HuH-7.5 (cell line): ENCODE results near the gene HCFC1.
A peak's percentile ranks its signal among the peaks of the same experiment; 100 is the strongest.

Experiments
- DNase-seq: peaks from one replicate; pipeline ENCODE4 v3.0.0; 2011; ENCODE audit warnings: low spot score

The HCFC1 gene

GRCh38 chrX:153938226-153938786, 33.3 kb downstream of the HCFC1 start:
- no peak for DNase-seq

- no peak for DNase-seq
These were observed 34.6 kb downstream of the HCFC1 start for GRCh38 chrX:153937056-153937455.

GRCh38 chrX:153935326-153935851, 36.2 kb downstream of the HCFC1 start:
- peak; percentile 52 for DNase-seq

- peak; percentile 82 for DNase-seq
These were observed 36.8 kb downstream of the HCFC1 start, which contains the start of gene NAA10 for GRCh38 chrX:153934762-153935325. Gene NAA10, minus strand, starts transcription at chrX:153935037. Its CDS starts 133 bp downstream, at chrX:153934904.

GRCh38 chrX:153934148-153934761, 37.4 kb downstream of the HCFC1 start:
- DNase-seq, result no peak

- no peak for DNase-seq
These were observed 37.9 kb downstream of the HCFC1 start for GRCh38 chrX:153933748-153934147.

GRCh38 chrX:153932220-153932915, 39.2 kb downstream of the HCFC1 start:
- no peak for DNase-seq

GRCh38 chrX:153931748-153932147, 39.9 kb downstream of the HCFC1 start:
- no peak for DNase-seq

- no peak for DNase-seq
These were observed 40.5 kb downstream of the HCFC1 start for GRCh38 chrX:153931151-153931550.

- DNase-seq, result no peak
These were observed 41.4 kb downstream of the HCFC1 start for GRCh38 chrX:153930011-153930910.

- no peak for DNase-seq
These were observed 42.0 kb downstream of the HCFC1 start for GRCh38 chrX:153929576-153929975.

- DNase-seq, result no peak
These were observed 42.8 kb downstream of the HCFC1 start for GRCh38 chrX:153928846-153929245.

GRCh38 chrX:153927922-153928760, 43.5 kb downstream of the HCFC1 start:
- peak; percentile 98 for DNase-seq

GRCh38 chrX:153927672-153927921, 44.0 kb downstream of the HCFC1 start:
- DNase-seq, result no peak

GRCh38 chrX:153926858-153927671, 44.6 kb downstream of the HCFC1 start:
- peak; percentile 36 for DNase-seq

- no peak for DNase-seq
These were observed 45.1 kb downstream of the HCFC1 start for GRCh38 chrX:153926552-153926857.

GRCh38 chrX:153925739-153926551, 45.7 kb downstream of the HCFC1 start, which contains the start of gene ARHGAP4:
Gene ARHGAP4, minus strand, starts transcription at chrX:153926264. Its CDS starts 62 bp downstream, at chrX:153926202.
- DNase-seq, result no peak

GRCh38 chrX:153925387-153925738, 46.3 kb downstream of the HCFC1 start:
- no peak for DNase-seq

GRCh38 chrX:153924149-153924861, 47.3 kb downstream of the HCFC1 start:
- DNase-seq, result peak; percentile 34
